ENCODE results near the gene LHFPL2. TPM values are rescaled to one million over a fixed set of nuclear protein-coding genes. Genes with fewer than 3 reads are reported as not detected.

LHFPL2 gene
- total RNA-seq, 1 donor from 2014 or later = 47.6 TPM

DNA sequence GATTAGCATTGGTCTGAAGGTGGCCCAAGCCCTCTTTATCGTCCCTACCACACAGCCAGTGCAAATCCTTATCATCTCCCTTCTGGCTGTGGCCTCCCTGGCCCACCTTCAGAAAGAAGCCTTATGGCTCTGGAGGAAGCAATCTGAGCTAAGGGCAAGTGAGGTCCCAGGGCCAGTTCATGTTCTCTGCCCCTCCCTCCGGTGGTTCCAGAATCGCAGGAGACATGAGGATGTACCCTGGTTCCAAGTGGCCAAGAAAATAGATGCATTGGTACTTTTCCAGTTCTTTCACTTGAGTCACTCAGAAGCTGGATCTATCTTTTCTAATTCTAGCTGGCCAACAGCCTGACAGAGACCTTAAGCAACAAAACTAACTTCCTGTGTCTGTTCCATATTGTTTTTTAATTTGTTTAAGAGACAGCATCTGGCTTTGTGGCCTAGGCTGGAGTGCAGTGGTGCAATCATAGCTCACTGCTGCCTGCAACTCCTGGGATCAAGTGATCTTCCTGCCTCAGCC, 60.7 kb downstream of the LHFPL2 start:
- Mint-ChIP-seq H3K27me3 (ENCODE audit: unreplicated experiment) (peaks cover 3% of the 10 kb centered on the region), H3K27ac (ENCODE audit: unreplicated experiment) (no peak overlapping the region), H3K4me3 (ENCODE audit: unreplicated experiment) (no peak overlapping the region), H3K9me3 (ENCODE audit: unreplicated experiment) (peaks cover 9% of the 10 kb centered on the region), H3K4me1 (ENCODE audit: unreplicated experiment) (peaks cover 15% of the 10 kb centered on the region), H3K36me3 (ENCODE audit: low read depth, unreplicated experiment) (peaks cover 36% of the 10 kb centered on the region)
- TF ChIP-seq, protein P1, sequence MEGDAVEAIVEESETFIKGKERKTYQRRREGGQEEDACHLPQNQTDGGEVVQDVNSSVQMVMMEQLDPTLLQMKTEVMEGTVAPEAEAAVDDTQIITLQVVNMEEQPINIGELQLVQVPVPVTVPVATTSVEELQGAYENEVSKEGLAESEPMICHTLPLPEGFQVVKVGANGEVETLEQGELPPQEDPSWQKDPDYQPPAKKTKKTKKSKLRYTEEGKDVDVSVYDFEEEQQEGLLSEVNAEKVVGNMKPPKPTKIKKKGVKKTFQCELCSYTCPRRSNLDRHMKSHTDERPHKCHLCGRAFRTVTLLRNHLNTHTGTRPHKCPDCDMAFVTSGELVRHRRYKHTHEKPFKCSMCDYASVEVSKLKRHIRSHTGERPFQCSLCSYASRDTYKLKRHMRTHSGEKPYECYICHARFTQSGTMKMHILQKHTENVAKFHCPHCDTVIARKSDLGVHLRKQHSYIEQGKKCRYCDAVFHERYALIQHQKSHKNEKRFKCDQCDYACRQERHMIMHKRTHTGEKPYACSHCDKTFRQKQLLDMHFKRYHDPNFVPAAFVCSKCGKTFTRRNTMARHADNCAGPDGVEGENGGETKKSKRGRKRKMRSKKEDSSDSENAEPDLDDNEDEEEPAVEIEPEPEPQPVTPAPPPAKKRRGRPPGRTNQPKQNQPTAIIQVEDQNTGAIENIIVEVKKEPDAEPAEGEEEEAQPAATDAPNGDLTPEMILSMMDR (IDR thresholded peaks at IDR 0.05; ENCODE audit: unreplicated experiment) = no peak
- no peak for DNase-seq (ENCODE audit: low spot score)

DNA sequence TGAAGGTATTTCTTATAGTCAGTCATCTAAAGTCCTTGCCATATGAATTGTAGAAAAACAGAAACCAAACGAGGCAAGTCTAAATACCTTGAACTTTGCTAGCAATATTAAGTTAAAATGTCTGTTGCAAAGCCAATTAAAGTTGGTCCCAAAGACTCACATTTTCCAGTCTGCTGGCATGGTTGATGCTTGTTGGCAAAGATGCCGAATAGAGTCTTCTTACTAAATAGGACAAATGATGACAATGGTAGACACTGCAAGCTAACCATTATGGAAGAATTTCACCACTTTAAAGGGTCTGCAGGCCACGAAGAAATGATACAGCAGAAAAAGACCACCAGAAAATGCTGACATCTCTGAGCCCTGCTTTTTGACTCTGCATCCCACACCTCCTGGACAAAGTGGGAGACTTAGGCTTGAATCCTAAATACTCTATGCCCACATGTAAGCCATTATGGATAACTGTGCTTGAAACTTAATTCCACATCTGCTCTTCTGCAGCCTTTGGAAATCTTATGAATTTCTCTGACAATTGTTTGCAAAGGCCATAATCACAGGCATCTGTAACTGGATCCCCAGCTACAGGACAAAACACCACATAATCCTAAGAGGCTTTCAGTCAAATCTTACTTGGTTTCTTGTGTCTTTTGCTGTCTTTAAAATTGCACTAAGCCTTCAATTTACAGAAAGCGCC, 61.3 kb downstream of the LHFPL2 start:
- Mint-ChIP-seq H3K27ac (ENCODE audit: unreplicated experiment) (no peak overlapping the region), H3K27me3 (ENCODE audit: unreplicated experiment) (peaks cover 3% of the 10 kb centered on the region), H3K4me1 (ENCODE audit: unreplicated experiment) (peaks cover 13% of the 10 kb centered on the region), H3K9me3 (ENCODE audit: unreplicated experiment) (peaks cover 9% of the 10 kb centered on the region), H3K36me3 (ENCODE audit: low read depth, unreplicated experiment) (peaks cover 32% of the 10 kb centered on the region), H3K4me3 (ENCODE audit: unreplicated experiment) (no peak overlapping the region)
- TF ChIP-seq, protein P1 (IDR thresholded peaks at IDR 0.05; ENCODE audit: unreplicated experiment) = no peak
- DNase-seq (ENCODE audit: low spot score) = no peak

DNA sequence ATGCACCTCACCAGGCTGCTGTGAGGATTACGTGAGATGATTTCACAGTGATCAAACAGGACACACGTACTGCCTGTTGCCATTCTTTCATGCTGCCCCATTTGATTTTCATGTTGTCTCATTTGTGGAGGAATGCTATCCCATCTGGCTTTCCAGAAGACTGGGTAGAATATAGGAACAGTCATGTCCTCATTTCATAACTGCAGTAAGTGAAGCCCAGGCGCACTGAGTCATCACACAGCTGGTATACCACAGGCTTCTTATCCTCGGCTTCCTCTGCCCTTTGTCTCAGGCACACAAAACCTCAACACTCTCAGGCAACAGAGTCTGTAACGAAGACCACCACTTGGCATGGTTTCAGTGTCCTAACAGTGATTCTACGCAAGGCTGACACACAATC, 62.3 kb downstream of the LHFPL2 start:
- DNase-seq (ENCODE audit: low spot score) = no peak
- H3K27ac Mint-ChIP-seq (ENCODE audit: unreplicated experiment) = no peak overlapping the region

DNA sequence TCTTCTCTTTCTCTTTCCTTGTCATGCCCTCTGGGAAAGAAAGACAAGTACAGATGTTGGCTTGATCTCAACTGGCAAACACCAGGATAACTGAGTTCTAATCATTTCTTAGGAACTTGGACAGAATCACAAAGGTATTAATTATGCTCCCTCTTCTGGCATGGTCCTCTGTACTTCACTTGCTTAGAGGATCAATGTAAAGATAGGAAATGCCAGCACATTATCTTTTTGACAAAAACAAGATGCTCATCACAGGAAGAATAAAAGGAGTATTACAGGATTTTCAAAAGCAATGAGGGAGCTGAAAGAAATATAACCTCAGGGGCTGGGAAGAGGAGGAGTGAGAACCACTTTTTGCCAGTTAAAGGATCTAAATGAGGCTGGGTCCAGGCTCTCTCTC, 70.6 kb downstream of the LHFPL2 start:
- no peak for DNase-seq (ENCODE audit: low spot score)
- TF ChIP-seq, protein P1 (IDR thresholded peaks at IDR 0.05; ENCODE audit: unreplicated experiment) = no peak
- H3K9me3 Mint-ChIP-seq (ENCODE audit: unreplicated experiment) = no peaks in the 10 kb centered on the region
- no peak overlapping the region for H3K27ac Mint-ChIP-seq (ENCODE audit: unreplicated experiment)
- H3K4me1 Mint-ChIP-seq (ENCODE audit: unreplicated experiment) = peaks cover 13% of the 10 kb centered on the region
- H3K36me3 Mint-ChIP-seq (ENCODE audit: low read depth, unreplicated experiment) = peaks cover 3% of the 10 kb centered on the region
- H3K27me3 Mint-ChIP-seq (ENCODE audit: unreplicated experiment) = peaks cover 4% of the 10 kb centered on the region
- H3K4me3 Mint-ChIP-seq (ENCODE audit: unreplicated experiment) = no peak overlapping the region

More for the DNA sequence above, 62.3 kb downstream of the LHFPL2 start:
- peaks cover 5% of the 10 kb centered on the region for H3K27me3 Mint-ChIP-seq (ENCODE audit: unreplicated experiment)
- TF ChIP-seq, protein P1 (IDR thresholded peaks at IDR 0.05; ENCODE audit: unreplicated experiment) = no peak
- H3K9me3 Mint-ChIP-seq (ENCODE audit: unreplicated experiment) = peaks cover 9% of the 10 kb centered on the region
- peaks cover 31% of the 10 kb centered on the region for H3K36me3 Mint-ChIP-seq (ENCODE audit: low read depth, unreplicated experiment)
- peaks cover 5% of the 10 kb centered on the region for H3K4me1 Mint-ChIP-seq (ENCODE audit: unreplicated experiment)
- peak overlapping the region; percentile 47 for H3K4me3 Mint-ChIP-seq (ENCODE audit: unreplicated experiment)

DNA sequence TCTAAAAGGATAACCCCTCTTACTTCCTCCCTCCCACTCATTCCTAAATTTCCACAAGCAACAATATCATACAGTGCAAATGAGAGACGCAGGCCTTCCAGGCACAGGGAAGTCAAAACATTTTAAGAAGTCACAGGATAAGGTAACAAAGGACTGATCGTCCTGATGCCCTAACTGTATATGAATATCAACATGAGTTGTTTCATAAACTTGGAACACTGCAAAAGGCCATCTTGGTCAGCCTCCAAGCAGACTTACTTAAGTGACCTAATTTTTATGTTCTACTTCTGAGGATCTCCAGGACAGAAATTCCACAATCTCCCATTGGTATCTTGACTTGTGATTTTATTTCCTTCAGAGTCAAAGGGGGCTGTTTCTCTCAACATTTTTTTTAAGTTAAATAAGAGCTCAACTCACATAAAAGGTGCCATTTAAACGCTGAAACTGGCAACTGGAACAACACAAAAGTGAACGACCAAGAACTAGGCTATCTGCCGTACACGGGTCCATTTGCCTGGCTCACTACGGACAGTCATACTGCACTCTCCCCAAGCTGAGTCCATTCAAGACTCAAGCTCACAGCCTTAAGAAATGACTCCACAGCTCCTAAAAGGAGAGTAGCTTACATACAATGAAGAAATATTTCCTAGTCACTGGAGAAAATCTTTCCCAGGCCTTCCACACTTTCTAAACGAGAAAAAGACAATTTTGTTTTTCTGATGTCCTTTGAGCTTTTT, 71.3 kb downstream of the LHFPL2 start:
- H3K4me1 Mint-ChIP-seq (ENCODE audit: unreplicated experiment) = peaks cover 16% of the 10 kb centered on the region
- no peak overlapping the region for H3K4me3 Mint-ChIP-seq (ENCODE audit: unreplicated experiment)
- H3K9me3 Mint-ChIP-seq (ENCODE audit: unreplicated experiment) = no peaks in the 10 kb centered on the region
- TF ChIP-seq, protein P1 (IDR thresholded peaks at IDR 0.05; ENCODE audit: unreplicated experiment) = no peak
- peaks cover 4% of the 10 kb centered on the region for H3K27me3 Mint-ChIP-seq (ENCODE audit: unreplicated experiment)
- no peak overlapping the region for H3K27ac Mint-ChIP-seq (ENCODE audit: unreplicated experiment)
- DNase-seq (ENCODE audit: low spot score) = no peak
- peaks cover 3% of the 10 kb centered on the region for H3K36me3 Mint-ChIP-seq (ENCODE audit: low read depth, unreplicated experiment)
